ENCODE data around the gene EIF4H.
"Not testable (repeated sequence)": the region's sequence is repeated elsewhere in the genome, so short reads cannot be mapped to it uniquely, and the experiment has no call there.

Gene EIF4H

DNA sequence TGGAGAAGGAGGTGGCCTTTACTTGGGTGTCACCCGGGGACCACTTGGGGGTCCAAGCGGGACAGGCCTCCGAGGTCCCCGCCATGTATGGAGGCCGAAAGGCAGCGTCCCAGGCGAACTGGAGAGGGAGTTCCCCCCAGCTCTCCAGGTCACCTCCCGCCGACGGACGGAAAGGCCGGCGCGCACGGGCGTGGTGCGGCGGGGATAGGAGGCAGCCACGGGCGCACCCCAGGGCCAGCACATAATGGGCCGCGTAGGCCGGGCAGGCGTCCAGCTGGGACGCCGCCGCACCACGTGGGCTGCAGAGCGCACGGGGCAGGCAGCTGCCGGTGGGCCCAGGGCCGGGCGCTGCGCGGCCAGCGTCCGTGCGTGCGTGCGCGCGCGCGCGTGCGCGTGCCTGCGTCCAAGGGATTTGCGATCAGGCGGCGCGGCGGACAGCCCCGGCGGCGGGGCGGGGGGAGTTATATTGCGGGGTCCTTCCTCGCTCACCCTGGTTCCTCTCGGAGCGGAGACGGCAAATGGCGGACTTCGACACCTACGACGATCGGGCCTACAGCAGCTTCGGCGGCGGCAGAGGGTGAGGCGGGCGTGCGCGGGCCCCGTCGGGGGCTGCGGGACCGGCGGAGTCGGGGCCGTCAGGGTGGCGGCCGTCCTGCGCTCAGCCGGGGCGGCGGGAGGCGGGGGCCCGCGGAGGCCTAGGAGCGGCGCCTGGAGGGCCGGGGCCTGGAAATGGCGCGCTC lies at the start of gene EIF4H:
EIF4H (plus strand) TSS at position 491 of the 740 bp plus-strand sequence; CDS start at position 519, 28 bp downstream.
- peak; percentile 82 to 97 (median 92) for DNase-seq (ENCODE audit: low read depth in 4 of 4, low spot score in 1 of 4)

DNA sequence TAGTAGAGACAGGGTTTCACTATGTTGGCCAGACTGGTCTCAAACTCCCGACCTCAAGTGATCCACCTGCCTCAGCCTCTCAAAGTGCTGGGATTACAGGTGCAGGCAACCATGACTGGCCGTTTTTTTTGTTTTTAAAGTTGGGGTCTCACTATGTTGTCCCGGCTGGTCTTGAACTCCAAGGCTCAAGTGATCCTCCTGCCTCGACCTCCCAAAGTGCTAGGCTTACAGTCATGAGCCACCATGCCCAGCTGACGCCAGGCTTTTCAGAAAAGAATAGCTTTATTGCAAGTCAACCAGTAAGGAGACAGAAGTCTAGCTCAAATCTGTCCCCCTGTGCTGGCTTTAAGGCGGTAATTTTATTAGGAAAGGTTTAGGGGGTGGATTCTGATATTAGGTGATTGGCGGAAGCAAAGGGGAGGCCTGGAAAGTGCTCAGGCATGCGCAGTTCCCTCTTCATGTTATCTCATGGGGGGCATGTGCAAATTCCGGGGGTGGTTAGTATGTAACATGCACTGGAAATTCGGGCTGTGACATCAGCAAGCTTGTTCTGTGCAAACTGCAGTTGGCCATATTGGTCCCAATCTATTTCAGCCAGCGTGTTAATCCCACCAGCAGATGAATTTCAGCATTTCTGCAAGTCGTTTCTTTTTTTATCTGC lies 47.8 kb upstream of the EIF4H start:
- no peak for DNase-seq (ENCODE audit: low read depth in 4 of 4, low spot score in 1 of 4)

GRCh38 chr7:74129887-74130286 lies 44.3 kb upstream of the EIF4H start:
- DNase-seq (ENCODE audit: low read depth in 4 of 4, low spot score in 1 of 4) = no peak

GRCh38 chr7:74130518-74130917 lies 43.6 kb upstream of the EIF4H start:
- DNase-seq (ENCODE audit: low read depth in 4 of 4, low spot score in 1 of 4) = no peak

DNA sequence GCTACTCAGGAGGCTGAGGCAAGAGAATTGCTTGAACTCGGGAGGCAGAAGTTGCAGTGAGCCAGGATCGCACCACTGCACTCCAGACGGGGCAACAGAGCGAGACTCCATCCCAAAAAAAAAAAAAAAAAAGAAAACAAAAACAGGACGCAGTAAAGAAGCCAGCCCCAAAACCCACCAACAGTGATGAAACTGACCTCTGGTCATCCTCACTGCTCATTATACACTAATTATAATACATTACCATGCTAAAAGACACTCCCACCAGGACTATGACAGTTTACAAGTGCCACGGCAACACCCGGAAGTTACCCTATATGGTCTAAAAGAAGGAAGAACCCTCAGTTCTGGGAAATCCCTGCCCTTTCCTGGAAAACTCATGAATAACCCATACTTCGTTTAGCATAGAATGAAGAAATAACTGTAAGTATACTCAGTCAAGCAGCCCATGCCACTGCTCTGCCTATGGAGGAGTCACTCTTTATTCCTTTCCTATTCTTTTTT lies 40.0 kb upstream of the EIF4H start:
- DNase-seq (ENCODE audit: low read depth in 4 of 4, low spot score in 1 of 4) = peak in 1 of 4 experiments; percentile 2

DNA sequence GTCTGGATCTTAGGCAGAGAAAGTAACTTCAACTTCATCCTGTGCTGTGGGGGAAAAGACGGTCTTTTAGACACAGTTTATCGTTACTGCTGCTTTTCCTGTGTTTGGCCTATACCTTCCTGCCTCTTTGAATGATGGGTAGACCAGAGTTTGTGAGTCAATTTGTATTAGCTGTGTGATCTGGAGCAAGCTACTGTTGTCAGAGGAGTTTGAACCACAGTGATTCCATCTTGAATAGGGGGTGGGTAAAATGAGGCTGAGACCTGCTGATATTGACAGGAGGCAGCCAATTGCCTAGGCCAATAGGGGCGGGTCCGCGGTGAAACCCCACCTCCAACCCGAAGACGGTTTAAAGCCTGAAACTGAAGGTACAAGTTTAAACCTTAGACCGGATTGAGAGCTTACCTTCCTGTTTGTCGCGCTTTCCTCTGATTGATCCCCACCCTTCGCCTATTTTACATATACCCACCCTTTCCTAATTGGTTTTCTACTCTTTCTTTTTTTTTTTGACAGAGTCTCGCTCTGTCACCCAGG lies 35.8 kb upstream of the EIF4H start:
- DNase-seq (ENCODE audit: low read depth in 4 of 4, low spot score in 1 of 4) = no peak

DNA sequence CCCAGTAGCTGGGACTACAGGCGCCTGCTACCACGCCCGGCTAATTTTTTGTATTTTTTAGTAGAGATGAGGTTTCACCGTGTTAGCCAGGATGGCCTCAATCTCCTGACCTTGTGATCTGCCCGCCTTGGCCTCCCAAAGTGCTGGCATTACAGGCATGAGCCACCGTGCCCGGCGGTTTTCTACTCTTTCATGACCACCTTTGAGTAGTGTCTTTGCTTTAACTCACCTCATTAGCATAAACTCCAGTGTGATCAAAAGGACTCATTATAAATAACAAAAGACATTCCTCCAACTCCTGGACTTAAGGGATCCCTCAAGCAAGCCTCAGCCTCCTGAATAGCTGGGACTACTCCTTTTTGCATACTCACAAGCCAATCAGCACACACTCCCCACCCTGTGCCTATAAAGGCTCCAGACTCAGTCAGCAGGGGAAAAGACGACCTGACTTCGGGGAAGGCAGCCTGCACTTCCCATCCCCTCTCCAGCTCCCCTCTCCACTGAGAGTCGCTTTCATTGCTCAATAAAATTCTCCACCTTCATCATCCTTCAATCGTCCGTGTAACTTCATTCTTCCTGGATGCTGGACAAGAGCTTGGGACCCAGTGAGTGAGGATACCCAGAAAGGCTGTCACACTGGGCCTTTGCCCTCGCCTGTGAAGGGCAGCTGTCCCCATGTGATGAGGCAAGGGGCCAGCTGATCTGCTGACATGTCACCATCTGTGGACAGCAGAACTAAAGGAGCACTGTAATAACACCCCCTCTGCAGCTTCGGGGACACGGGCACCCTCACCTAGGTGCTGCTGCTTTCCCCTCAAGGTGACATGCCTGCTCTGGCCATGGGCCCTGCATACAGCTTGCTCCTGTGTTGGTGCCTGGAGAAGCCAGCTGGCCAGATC lies 35.0 kb upstream of the EIF4H start:
- no peak for DNase-seq (ENCODE audit: low read depth in 4 of 4, low spot score in 1 of 4)

- DNase-seq (ENCODE audit: low read depth in 4 of 4, low spot score in 1 of 4) = no peak
These were observed 32.5 kb upstream of the EIF4H start for GRCh38 chr7:74141705-74142104.

GRCh38 chr7:74143383-74143782 lies 30.8 kb upstream of the EIF4H start:
- DNase-seq (ENCODE audit: low read depth in 4 of 4, low spot score in 1 of 4) = no peak

- DNase-seq (ENCODE audit: low read depth in 4 of 4, low spot score in 1 of 4) = no peak
These were observed 25.7 kb upstream of the EIF4H start for GRCh38 chr7:74148491-74148890.

- DNase-seq (ENCODE audit: low read depth in 4 of 4, low spot score in 1 of 4) = no peak
These were observed 25.1 kb upstream of the EIF4H start for GRCh38 chr7:74149071-74149470.

DNA sequence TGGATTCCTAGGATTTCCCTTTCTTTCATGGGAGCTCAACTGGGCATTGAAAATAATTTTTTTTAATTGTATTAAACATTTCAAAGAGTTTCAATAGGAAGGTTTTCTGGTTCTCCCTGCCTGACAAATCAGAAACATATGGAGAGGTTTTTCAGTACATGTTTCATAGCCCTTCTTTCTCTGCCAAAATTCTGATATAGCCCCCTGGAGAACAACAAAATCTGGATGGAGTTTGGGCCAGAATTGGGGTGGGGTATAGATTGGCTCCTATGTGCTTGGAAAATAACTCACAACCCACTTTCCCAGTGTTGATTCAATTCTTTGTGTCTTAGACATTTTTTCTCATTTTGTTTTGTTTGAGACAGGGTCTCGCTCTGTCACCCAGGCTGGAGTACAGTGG lies 24.6 kb upstream of the EIF4H start:
- no peak for DNase-seq (ENCODE audit: low read depth in 4 of 4, low spot score in 1 of 4)

GRCh38 chr7:74153736-74154135 lies 20.4 kb upstream of the EIF4H start:
- DNase-seq (ENCODE audit: low read depth in 4 of 4, low spot score in 1 of 4) = no peak

DNA sequence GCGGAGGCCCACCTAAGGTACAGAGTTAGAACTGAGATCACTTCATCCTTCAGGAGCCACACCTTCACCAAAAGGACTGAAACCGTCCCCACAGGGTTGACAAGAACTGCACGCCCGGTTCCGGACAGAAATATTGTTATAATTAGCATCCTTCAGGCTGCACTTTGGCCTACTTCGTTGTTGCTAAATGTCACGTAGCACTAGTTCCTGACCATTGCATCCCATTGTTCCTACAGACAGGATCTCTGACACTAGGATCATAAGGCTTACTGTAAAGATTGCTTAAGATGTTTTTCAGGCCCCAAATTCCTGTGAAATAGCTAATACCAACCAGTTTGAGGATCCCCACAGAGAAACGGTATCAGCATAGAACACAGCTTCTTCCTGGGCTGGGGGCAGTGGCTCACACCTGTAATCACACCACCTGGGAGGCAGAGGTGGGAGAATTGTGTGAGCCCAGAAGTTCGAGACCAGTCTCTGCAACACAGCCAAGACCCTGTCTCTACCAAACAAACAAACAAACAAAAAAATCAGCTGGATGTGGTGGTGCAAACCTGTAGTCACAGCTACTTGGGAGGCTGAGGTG lies 18.3 kb upstream of the EIF4H start:
- no peak for DNase-seq (ENCODE audit: low read depth in 4 of 4, low spot score in 1 of 4)

DNA sequence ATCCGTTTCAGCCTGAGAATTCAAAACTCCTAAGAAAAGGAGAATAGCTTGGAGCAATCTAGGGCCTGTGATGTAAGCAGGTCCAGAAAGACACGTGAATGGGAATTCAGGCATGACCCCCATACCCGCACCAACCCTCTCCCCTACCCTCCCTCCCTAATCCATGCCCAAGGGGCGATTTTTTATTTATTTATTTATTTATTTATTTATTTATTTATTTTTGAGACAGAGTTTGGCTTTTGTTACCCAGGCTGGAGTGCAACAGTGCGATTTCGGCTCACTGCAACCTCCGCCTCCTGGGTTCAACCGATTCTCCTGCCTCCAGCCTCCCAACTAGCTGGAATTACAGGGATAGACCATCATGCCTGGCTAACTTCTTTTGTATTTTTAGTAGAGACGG lies 16.6 kb upstream of the EIF4H start:
- no peak for DNase-seq (ENCODE audit: low read depth in 4 of 4, low spot score in 1 of 4)

GRCh38 chr7:74164985-74165456 lies 9.1 kb upstream of the EIF4H start:
- DNase-seq (ENCODE audit: low read depth in 4 of 4, low spot score in 1 of 4) = no peak

- no peak for DNase-seq (ENCODE audit: low read depth in 4 of 4, low spot score in 1 of 4)
These were observed 8.1 kb upstream of the EIF4H start for GRCh38 chr7:74165867-74166593.

- DNase-seq (ENCODE audit: low read depth in 4 of 4, low spot score in 1 of 4) = not testable (repeated sequence)
These were observed 6.8 kb upstream of the EIF4H start for GRCh38 chr7:74167324-74167723.

DNA sequence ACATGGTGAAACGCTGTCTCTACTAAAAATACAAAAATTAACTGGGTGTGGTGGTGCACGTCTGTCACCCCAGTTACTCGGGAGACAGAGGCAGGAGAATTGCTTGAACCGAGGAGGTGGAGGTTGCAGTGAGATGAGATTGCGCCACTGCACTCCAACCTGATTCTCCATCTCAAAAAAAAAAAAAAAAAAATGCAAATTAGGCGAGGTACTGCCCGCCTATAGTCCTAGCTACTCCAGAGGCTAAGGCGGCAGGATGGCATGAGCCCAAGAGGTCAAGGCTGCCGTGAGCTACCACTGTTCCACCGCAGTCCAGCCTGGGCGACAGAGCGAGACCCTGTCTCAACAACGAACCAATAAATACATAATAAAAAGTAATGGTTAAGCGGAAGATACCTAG lies 1.1 kb upstream of the EIF4H start:
- no peak for DNase-seq (ENCODE audit: low read depth in 4 of 4, low spot score in 1 of 4)

- no peak for DNase-seq (ENCODE audit: low read depth in 4 of 4, low spot score in 1 of 4)
These were observed 678 bp upstream of the EIF4H start for GRCh38 chr7:74173491-74173865.

All from stimulated activated CD4-positive, alpha-beta T cell treated with anti-CD3 and anti-CD28 coated beads, Interleukin-1b, Interleukin-23, amount 100 ng/mL, for 24 hours (primary cell).